ENCODE results near the gene PTGIR.

Gene PTGIR

GRCh38 chr19:46598372-46598917, 26.4 kb downstream of the PTGIR start:
- no peak for DNase-seq

- no peak for DNase-seq
These were observed 28.9 kb downstream of the PTGIR start for GRCh38 chr19:46596008-46596407.

GRCh38 chr19:46591870-46592269, 33.0 kb downstream of the PTGIR start:
- DNase-seq = no peak

GRCh38 chr19:46591254-46591653, 33.6 kb downstream of the PTGIR start:
- no peak for DNase-seq

GRCh38 chr19:46587861-46588260, 37.0 kb downstream of the PTGIR start:
- no peak for DNase-seq

GRCh38 chr19:46586294-46586693, 38.6 kb downstream of the PTGIR start:
- no peak for DNase-seq

- DNase-seq = no peak
These were observed 39.4 kb downstream of the PTGIR start for GRCh38 chr19:46585539-46585938.

- no peak for DNase-seq
These were observed 44.6 kb downstream of the PTGIR start for GRCh38 chr19:46580247-46580646.

- DNase-seq = peak; percentile 25
These were observed 45.5 kb downstream of the PTGIR start for GRCh38 chr19:46579361-46579879.

- no peak for DNase-seq
These were observed 46.4 kb downstream of the PTGIR start for GRCh38 chr19:46578450-46578849.

- DNase-seq = no peak
These were observed 50.4 kb downstream of the PTGIR start for GRCh38 chr19:46574533-46574932.

- no peak for DNase-seq
These were observed 51.0 kb downstream of the PTGIR start for GRCh38 chr19:46573679-46574498.

- peak; percentile 19 for DNase-seq
These were observed 53.4 kb downstream of the PTGIR start for GRCh38 chr19:46571495-46571894.

All from DMS 273 treated with DMSO at 0.1 percent for 48 hours (cell line).